Measurements from ENCODE around the gene HBZ.
"Not testable (repeated sequence)": the region's sequence is repeated elsewhere in the genome, so short reads cannot be mapped to it uniquely, and the experiment has no call there.

GRCh38 chr16:163696-164095 lies 11.3 kb downstream of the HBZ start:
- not testable (repeated sequence) for TF ChIP-seq CTCF (conservative IDR thresholded peaks at IDR 0.05; ENCODE audit: low read length); EZH2phosphoT487 (IDR thresholded peaks at IDR 0.05; ENCODE audit: borderline replicate concordance, low read depth, low read length)

Measured in OCI-LY7 (cell line).